Umbilical cord (tissue), 2 donors: Measurements from ENCODE around the gene LIMS2. TPM values are rescaled to one million over a fixed set of nuclear protein-coding genes. Genes with fewer than 3 reads are reported as not detected.

Experiments used
- DNase-seq: peaks from one replicate; pipeline ENCODE4 v3.0.0-alpha.2; 2015; ENCODE audit warnings: low spot score
- total RNA-seq: library from RNA; depleted of rRNA; stranded (reverse); fragments of >200 nt; gene quantifications from one replicate; pipeline ENCODE4 v1.2.3, GENCODE V29; 2014; ENCODE audit warnings: low replicate concordance; ENCODE audit not compliant: insufficient read depth

The LIMS2 gene
- total RNA-seq, 1 donor from 2014 or later, result 30.6 TPM

- no peak for DNase-seq
Observed at GRCh38 chr2:127607399-127607908, 67.9 kb downstream of the LIMS2 start.

GRCh38 chr2:127606625-127607398 lies 68.5 kb downstream of the LIMS2 start:
- DNase-seq, result no peak

- no peak for DNase-seq
Observed at GRCh38 chr2:127605691-127606263, 69.6 kb downstream of the LIMS2 start.

GRCh38 chr2:127604986-127605385 lies 70.3 kb downstream of the LIMS2 start:
- no peak for DNase-seq

GRCh38 chr2:127599211-127599610 lies 76.1 kb downstream of the LIMS2 start:
- DNase-seq, result no peak

- DNase-seq, result no peak
Observed at GRCh38 chr2:127598711-127599110, 76.6 kb downstream of the LIMS2 start.

- no peak for DNase-seq
Observed at GRCh38 chr2:127597984-127598380, 77.3 kb downstream of the LIMS2 start.

GRCh38 chr2:127597046-127597983 lies 78.0 kb downstream of the LIMS2 start:
- DNase-seq, result no peak

GRCh38 chr2:127596311-127597045 lies 78.9 kb downstream of the LIMS2 start:
- no peak for DNase-seq

- no peak for DNase-seq
Observed at GRCh38 chr2:127594116-127594591, 81.2 kb downstream of the LIMS2 start.

GRCh38 chr2:127593228-127594115 lies 81.9 kb downstream of the LIMS2 start:
- no peak for DNase-seq

GRCh38 chr2:127592761-127593227 lies 82.5 kb downstream of the LIMS2 start:
- DNase-seq, result no peak

GRCh38 chr2:127591221-127591923 lies 84.0 kb downstream of the LIMS2 start:
- peak; percentile 35 for DNase-seq

- no peak for DNase-seq
Observed at GRCh38 chr2:127590386-127591190, 84.7 kb downstream of the LIMS2 start.

- DNase-seq, result no peak
Observed at GRCh38 chr2:127589841-127590240, 85.5 kb downstream of the LIMS2 start.

GRCh38 chr2:127589358-127589757 lies 86.0 kb downstream of the LIMS2 start:
- DNase-seq, result no peak
